ENCODE results near the gene AKIRIN2. TPM values are rescaled to one million over a fixed set of nuclear protein-coding genes. Genes with fewer than 3 reads are reported as not detected.

Gene AKIRIN2
- polyA plus RNA-seq, 1 donor (not counting 4 experiments of a cell fraction or from before 2014, with no cell fraction given), result 24.6 TPM

DNA sequence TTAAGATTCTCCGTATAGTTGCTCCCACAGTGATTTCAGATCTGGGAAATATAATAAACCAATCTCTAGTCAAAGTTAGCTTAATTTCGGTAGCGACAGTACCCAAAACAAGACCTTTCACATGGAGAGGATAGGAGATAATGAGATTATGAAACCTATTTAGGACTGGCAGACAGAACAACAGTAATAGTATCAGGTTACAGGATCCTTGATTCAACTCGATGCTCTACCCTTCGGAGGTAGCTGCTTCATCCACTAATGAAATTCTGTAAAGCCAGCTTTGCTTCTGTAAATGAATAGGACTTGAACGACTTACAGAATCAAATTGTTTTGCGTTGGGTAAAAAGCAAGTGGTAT lies 534 bp upstream of the AKIRIN2 start:
- peak; percentile 65 for FAIRE-seq
- peaks cover 9% of the 10 kb centered on the region for H3K4me1 ChIP-seq (ENCODE audit: control insufficient read depth, extremely low read depth, insufficient read depth, low read length)

DNA sequence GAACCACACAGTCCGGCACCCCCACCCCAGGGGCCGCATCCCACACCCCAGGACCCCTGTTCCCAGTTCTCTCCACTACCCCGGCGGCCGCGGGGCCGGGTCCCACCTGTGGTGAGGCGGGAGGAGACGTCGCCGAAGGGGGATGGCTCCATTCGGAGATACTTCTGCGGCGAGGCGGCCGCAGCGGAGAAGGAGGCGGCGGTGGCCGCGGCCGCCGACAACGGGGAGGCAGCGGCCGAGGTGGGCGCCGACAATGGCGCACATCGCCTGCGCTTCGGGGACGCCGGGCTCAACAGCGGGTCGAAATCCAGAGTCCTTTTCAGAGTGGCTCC lies 723 bp downstream of the AKIRIN2 start:
- peaks cover 9% of the 10 kb centered on the region for H3K4me1 ChIP-seq (ENCODE audit: control insufficient read depth, extremely low read depth, insufficient read depth, low read length)
- peaks cover 21% of the 10 kb centered on the region for H4K20me1 ChIP-seq (ENCODE audit: control insufficient read depth, extremely low read depth, insufficient read depth, low read length)
- dilution Hi-C loops (cut with MboI; ENCODE audit: extremely low pct_ligation_motif_present, low sequenced_read_pairs), result no loop called here
- peak overlapping the region; percentile 97 for H3K27ac ChIP-seq (ENCODE audit: control insufficient read depth, insufficient read depth, low read length)
- FAIRE-seq (no peak), DNase-seq (ENCODE audit: low read depth, low spot score) (no peak)
- no peak for TF ChIP-seq EZH2 (IDR thresholded peaks at IDR 0.05; ENCODE audit: low read length)
- TF ChIP-seq, protein P1, sequence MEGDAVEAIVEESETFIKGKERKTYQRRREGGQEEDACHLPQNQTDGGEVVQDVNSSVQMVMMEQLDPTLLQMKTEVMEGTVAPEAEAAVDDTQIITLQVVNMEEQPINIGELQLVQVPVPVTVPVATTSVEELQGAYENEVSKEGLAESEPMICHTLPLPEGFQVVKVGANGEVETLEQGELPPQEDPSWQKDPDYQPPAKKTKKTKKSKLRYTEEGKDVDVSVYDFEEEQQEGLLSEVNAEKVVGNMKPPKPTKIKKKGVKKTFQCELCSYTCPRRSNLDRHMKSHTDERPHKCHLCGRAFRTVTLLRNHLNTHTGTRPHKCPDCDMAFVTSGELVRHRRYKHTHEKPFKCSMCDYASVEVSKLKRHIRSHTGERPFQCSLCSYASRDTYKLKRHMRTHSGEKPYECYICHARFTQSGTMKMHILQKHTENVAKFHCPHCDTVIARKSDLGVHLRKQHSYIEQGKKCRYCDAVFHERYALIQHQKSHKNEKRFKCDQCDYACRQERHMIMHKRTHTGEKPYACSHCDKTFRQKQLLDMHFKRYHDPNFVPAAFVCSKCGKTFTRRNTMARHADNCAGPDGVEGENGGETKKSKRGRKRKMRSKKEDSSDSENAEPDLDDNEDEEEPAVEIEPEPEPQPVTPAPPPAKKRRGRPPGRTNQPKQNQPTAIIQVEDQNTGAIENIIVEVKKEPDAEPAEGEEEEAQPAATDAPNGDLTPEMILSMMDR (optimal IDR thresholded peaks at IDR 0.05 in 1 of 3, IDR thresholded peaks at IDR 0.05 in 1 of 3, conservative IDR thresholded peaks at IDR 0.05 in 1 of 3; ENCODE audit: extremely low read depth in 1 of 3, insufficient read depth in 2 of 3, low read length in 3 of 3), result no peak
- no peaks in the 10 kb centered on the region for H3K9me1 ChIP-seq (ENCODE audit: control insufficient read depth, extremely low read depth, insufficient read depth, low read length)
- peak overlapping the region; percentile 94 for H3K9ac ChIP-seq (ENCODE audit: control insufficient read depth, extremely low read depth, insufficient read depth, low read length)
- H3K79me2 ChIP-seq (ENCODE audit: control insufficient read depth, insufficient read depth, low read length), result peaks cover 57% of the 10 kb centered on the region
- peaks cover 3 to 5% of the 10 kb centered on the region in 2 experiments for H3K36me3 ChIP-seq (ENCODE audit: control insufficient read depth in 2 of 2, extremely low read depth in 1 of 2, insufficient read depth in 2 of 2, low read length in 2 of 2)
- peak overlapping the region; percentile 89 for H2AFZ ChIP-seq (ENCODE audit: control insufficient read depth, low read length)
- H3K27me3 ChIP-seq (ENCODE audit: control insufficient read depth, extremely low read depth, insufficient read depth, low read length), result no peaks in the 10 kb centered on the region
- peak overlapping the region; percentile 89 to 91 (median 90) for H3K4me3 ChIP-seq (ENCODE audit: control insufficient read depth in 2 of 3, extremely low read depth in 1 of 3, insufficient read depth in 2 of 3, low read depth in 1 of 3, low read length in 3 of 3)
- peak overlapping the region; percentile 84 for H3K4me2 ChIP-seq (ENCODE audit: control insufficient read depth, extremely low read depth, insufficient read depth, low read depth, low read length)
- H3K9me3 ChIP-seq (ENCODE audit: control insufficient read depth, low read depth, low read length), result no peaks in the 10 kb centered on the region

More for the DNA sequence above, 534 bp upstream of the AKIRIN2 start:
- dilution Hi-C loops (cut with MboI; ENCODE audit: extremely low pct_ligation_motif_present, low sequenced_read_pairs), result no loop called here
- peaks cover 45% of the 10 kb centered on the region for H3K79me2 ChIP-seq (ENCODE audit: control insufficient read depth, insufficient read depth, low read length)
- peaks cover 1 to 4% of the 10 kb centered on the region in 2 experiments for H3K36me3 ChIP-seq (ENCODE audit: control insufficient read depth in 2 of 2, extremely low read depth in 1 of 2, insufficient read depth in 2 of 2, low read length in 2 of 2)
- H3K4me2 ChIP-seq (ENCODE audit: control insufficient read depth, extremely low read depth, insufficient read depth, low read depth, low read length), result peak overlapping the region; percentile 69
- peaks cover 16% of the 10 kb centered on the region for H4K20me1 ChIP-seq (ENCODE audit: control insufficient read depth, extremely low read depth, insufficient read depth, low read length)
- H2AFZ ChIP-seq (ENCODE audit: control insufficient read depth, low read length), result peak overlapping the region; percentile 44
- H3K9me1 ChIP-seq (ENCODE audit: control insufficient read depth, extremely low read depth, insufficient read depth, low read length), result no peaks in the 10 kb centered on the region
- TF ChIP-seq EZH2 (IDR thresholded peaks at IDR 0.05; ENCODE audit: low read length), result no peak
- TF ChIP-seq, protein P1 (optimal IDR thresholded peaks at IDR 0.05 in 1 of 3, IDR thresholded peaks at IDR 0.05 in 1 of 3, conservative IDR thresholded peaks at IDR 0.05 in 1 of 3; ENCODE audit: extremely low read depth in 1 of 3, insufficient read depth in 2 of 3, low read length in 3 of 3), result no peak
- peak overlapping the region; percentile 97 for H3K27ac ChIP-seq (ENCODE audit: control insufficient read depth, insufficient read depth, low read length)
- no peaks in the 10 kb centered on the region for H3K9me3 ChIP-seq (ENCODE audit: control insufficient read depth, low read depth, low read length)
- DNase-seq (ENCODE audit: low read depth, low spot score), result no peak
- H3K4me3 ChIP-seq (ENCODE audit: control insufficient read depth in 2 of 3, extremely low read depth in 1 of 3, insufficient read depth in 2 of 3, low read depth in 1 of 3, low read length in 3 of 3), result peak overlapping the region; percentile 44 to 91 (median 89)
- H3K27me3 ChIP-seq (ENCODE audit: control insufficient read depth, extremely low read depth, insufficient read depth, low read length), result no peaks in the 10 kb centered on the region
- H3K9ac ChIP-seq (ENCODE audit: control insufficient read depth, extremely low read depth, insufficient read depth, low read length), result peak overlapping the region; percentile 94

Measured in keratinocyte (primary cell).